K562 (cell line): Measurements from ENCODE around the gene PIK3R2. TPM values are rescaled to one million over a fixed set of nuclear protein-coding genes. Genes with fewer than 3 reads are reported as not detected.

ENCODE experiments used
- CHAMP1 ChIP-seq: fragments of 450-650 bp; IDR thresholded peaks from 2 replicates; pipeline ENCODE4 v1.6.1; 2016; ENCODE audit warnings: mild to moderate bottlenecking
- CREM ChIP-seq: IDR thresholded peaks from 2 replicates; pipeline ENCODE4 v1.6.1; 2014; ENCODE audit warnings: antibody characterized with exemption, low read depth
- DACH1 ChIP-seq: fragments of 450-650 bp; IDR thresholded peaks from 2 replicates; pipeline ENCODE4 v1.6.1; 2018; ENCODE audit not compliant: partially characterized antibody
- E2F8 ChIP-seq: fragments of 450-650 bp; IDR thresholded peaks from 2 replicates; pipeline ENCODE4 v1.7.1; 2018; ENCODE audit warnings: mild to moderate bottlenecking, low read depth; ENCODE audit not compliant: partially characterized antibody
- ELF4 ChIP-seq: fragments of 450-650 bp; formaldehyde crosslinking; IDR thresholded peaks from 2 replicates; pipeline ENCODE4 v1.4.0; 2022; ENCODE audit warnings: missing genetic modification characterization
- ERF ChIP-seq: fragments of 450-650 bp; formaldehyde crosslinking; IDR thresholded peaks from 2 replicates; pipeline ENCODE4 v1.4.0; 2020; ENCODE audit warnings: mild to moderate bottlenecking, mixed read lengths
- GATAD2A ChIP-seq: fragments of 450-650 bp; IDR thresholded peaks from 2 replicates; pipeline ENCODE4 v1.6.1; 2017
- MCM3 ChIP-seq: fragments of 450-650 bp; IDR thresholded peaks from 2 replicates; pipeline ENCODE4 v1.6.1; 2016
- TCF3 ChIP-seq: sonication (generic); formaldehyde crosslinking; IDR thresholded peaks from 2 replicates; pipeline ENCODE4 v1.4.0; 2020; ENCODE audit warnings: mild to moderate bottlenecking, missing genetic modification reagents
- ZNF668 ChIP-seq: fragments of 250-450 bp; sonication (Bioruptor Pico); IDR thresholded peaks from 2 replicates; pipeline ENCODE4 v1.8.0; 2022; ENCODE audit warnings: mild to moderate bottlenecking, inconsistent platforms
- polyA plus RNA-seq, 8 experiments: library from polyadenylated mRNA; depleted of rRNA in 4 of 8; stranded (reverse) in 5 of 8; unstranded in 3 of 8; fragments of >200 nt; fragmentation: Nextera tagmentation in 2 of 8; fragmentation: Illumina TruSeq in 1 of 8; extraction: Ambion mirVana in 2 of 8; extraction: Trizol in 1 of 8; gene quantifications; 2 replicates each; pipeline versions ENCODE4 v1.2.1 to v1.2.3, GENCODE V29; 2011 to 2014; ENCODE audit warnings: inconsistent platforms in 1 of 8, missing spikeins in 1 of 8
- total RNA-seq, 7 experiments: library from RNA; depleted of rRNA in 6 of 7; stranded (reverse); fragments of >200 nt in 6 of 7; fragmentation: Illumina TruSeq in 2 of 7; extraction: Trizol in 2 of 7; gene quantifications; 2 replicates each; pipeline versions ENCODE4 v1.2.1 to v1.2.3, GENCODE V29; 2011 to 2021; ENCODE audit warnings: low replicate concordance in 1 of 7
- TF ChIP-seq, protein P1 (sequence below), 2 experiments: fragments of 450-650 bp in 1 of 2; sonication (generic) in 1 of 2; formaldehyde crosslinking in 1 of 2; IDR thresholded peaks; 2 replicates each; pipeline versions ENCODE4 v1.7.1 to v1.9.0; 2016 to 2022; ENCODE audit warnings: inconsistent platforms in 1 of 2, mild to moderate bottlenecking in 1 of 2, missing genetic modification reagents in 1 of 2
- TF ChIP-seq, protein P2 (sequence below), 2 experiments: fragments of 450-650 bp; conservative IDR thresholded peaks; 2 replicates each; pipeline ENCODE4 v1.6.1; 2017; ENCODE audit warnings: mild to moderate bottlenecking in 2 of 2, moderate library complexity in 2 of 2

PIK3R2 gene
- total and polyA plus RNA-seq, 9 of the 15 experiments (the other 6 are each of a cell fraction or from before 2014, with no cell fraction given): 0.39 to 37.9 (median 5.3) TPM

GRCh38 chr19:18203408-18203862 lies 50.5 kb downstream of the PIK3R2 start (continued):
- TF ChIP-seq, protein P1, sequence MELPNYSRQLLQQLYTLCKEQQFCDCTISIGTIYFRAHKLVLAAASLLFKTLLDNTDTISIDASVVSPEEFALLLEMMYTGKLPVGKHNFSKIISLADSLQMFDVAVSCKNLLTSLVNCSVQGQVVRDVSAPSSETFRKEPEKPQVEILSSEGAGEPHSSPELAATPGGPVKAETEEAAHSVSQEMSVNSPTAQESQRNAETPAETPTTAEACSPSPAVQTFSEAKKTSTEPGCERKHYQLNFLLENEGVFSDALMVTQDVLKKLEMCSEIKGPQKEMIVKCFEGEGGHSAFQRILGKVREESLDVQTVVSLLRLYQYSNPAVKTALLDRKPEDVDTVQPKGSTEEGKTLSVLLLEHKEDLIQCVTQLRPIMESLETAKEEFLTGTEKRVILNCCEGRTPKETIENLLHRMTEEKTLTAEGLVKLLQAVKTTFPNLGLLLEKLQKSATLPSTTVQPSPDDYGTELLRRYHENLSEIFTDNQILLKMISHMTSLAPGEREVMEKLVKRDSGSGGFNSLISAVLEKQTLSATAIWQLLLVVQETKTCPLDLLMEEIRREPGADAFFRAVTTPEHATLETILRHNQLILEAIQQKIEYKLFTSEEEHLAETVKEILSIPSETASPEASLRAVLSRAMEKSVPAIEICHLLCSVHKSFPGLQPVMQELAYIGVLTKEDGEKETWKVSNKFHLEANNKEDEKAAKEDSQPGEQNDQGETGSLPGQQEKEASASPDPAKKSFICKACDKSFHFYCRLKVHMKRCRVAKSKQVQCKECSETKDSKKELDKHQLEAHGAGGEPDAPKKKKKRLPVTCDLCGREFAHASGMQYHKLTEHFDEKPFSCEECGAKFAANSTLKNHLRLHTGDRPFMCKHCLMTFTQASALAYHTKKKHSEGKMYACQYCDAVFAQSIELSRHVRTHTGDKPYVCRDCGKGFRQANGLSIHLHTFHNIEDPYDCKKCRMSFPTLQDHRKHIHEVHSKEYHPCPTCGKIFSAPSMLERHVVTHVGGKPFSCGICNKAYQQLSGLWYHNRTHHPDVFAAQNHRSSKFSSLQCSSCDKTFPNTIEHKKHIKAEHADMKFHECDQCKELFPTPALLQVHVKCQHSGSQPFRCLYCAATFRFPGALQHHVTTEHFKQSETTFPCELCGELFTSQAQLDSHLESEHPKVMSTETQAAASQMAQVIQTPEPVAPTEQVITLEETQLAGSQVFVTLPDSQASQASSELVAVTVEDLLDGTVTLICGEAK (IDR thresholded peaks at IDR 0.05): 0 out of 2 replicates have a peak, but pooled peaks have one; percentile 26
- TF ChIP-seq, protein P1 (CRISPR knock-in tag; IDR thresholded peaks at IDR 0.05): 0 out of 2 replicates have a peak, but pooled peaks have one; percentile 3
- TF ChIP-seq ZNF668 (no peak), E2F8 (no peak), CHAMP1 (no peak), ERF (CRISPR knock-in tag) (no peak), GATAD2A (peak; percentile 61; the same call in 1 of the 2 replicates), ELF4 (CRISPR knock-in tag) (no peak), MCM3 (no peak), DACH1 (no peak), CREM (0 out of 2 replicates have a peak, but pooled peaks have one; percentile 1), TCF3 (CRISPR knock-in tag) (no peak)
- TF ChIP-seq, protein P2, sequence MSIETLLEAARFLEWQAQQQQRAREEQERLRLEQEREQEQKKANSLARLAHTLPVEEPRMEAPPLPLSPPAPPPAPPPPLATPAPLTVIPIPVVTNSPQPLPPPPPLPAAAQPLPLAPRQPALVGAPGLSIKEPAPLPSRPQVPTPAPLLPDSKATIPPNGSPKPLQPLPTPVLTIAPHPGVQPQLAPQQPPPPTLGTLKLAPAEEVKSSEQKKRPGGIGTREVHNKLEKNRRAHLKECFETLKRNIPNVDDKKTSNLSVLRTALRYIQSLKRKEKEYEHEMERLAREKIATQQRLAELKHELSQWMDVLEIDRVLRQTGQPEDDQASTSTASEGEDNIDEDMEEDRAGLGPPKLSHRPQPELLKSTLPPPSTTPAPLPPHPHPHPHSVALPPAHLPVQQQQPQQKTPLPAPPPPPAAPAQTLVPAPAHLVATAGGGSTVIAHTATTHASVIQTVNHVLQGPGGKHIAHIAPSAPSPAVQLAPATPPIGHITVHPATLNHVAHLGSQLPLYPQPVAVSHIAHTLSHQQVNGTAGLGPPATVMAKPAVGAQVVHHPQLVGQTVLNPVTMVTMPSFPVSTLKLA (conservative IDR thresholded peaks at IDR 0.05): 0 out of 4 replicates have a peak, but pooled peaks of 1 of the 2 experiments have one; percentile 10
